ENCODE data around the gene RPS27. TPM values are rescaled to one million over a fixed set of nuclear protein-coding genes. Genes with fewer than 3 reads are reported as not detected.

Gene RPS27
- total and polyA plus RNA-seq, 10 of the 15 experiments (the other 5 are each of a cell fraction or from before 2014, with no cell fraction given): 2,708 to 14,234 (median 8,874) TPM

DNA sequence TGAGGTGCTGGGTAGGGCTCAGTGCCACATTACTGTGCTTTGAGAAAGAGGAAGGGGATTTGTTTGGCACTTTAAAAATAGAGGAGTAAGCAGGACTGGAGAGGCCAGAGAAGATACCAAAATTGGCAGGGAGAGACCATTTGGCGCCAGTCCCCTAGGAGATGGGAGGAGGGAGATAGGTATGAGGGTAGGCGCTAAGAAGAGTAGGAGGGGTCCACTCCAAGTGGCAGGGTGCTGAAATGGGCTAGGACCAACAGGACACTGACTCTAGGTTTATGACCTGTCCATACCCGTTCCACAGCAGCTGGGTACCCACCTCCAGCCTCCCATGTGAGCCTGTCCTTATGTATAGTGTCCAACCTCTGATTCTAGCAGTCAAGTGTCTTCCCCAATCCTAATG is 31.1 kb upstream of the RPS27 start:
- WGBS (ENCODE audit: insufficient coverage, insufficient replicate concordance, low lambda C conversion rate, missing lambda C conversion rate): 92% methylated on average over 3 of the region's 3 CpGs
- ATAC-seq: no peak
- intact Hi-C loops (cut with micrococcal nuclease; ENCODE audit: unreplicated experiment): no loop called here
- no peak overlapping the region for H3K9ac ChIP-seq (ENCODE audit: control insufficient read depth, insufficient read depth, low read length)
- H3K27ac ChIP-seq (ENCODE audit: control insufficient read depth, insufficient read depth): no peak overlapping the region
- ChIA-PET RAD21 (ENCODE audit: unreplicated experiment) (interaction anchor here (0.8 to 2.0 kb wide), 6 partner anchors 8 to 155 kb away, joined by 3 to 6 read pairs (median 4); partner anchors contain the start of genes CREB3L4, DENND4B and JTB), CTCF (interaction anchor here (1.5 kb wide), 1 partner anchor 312 kb away, joined by 3 read pairs; no protein-coding TSS in a partner anchor), SMC1A (ENCODE audit: uncharacterized antibody, unreplicated experiment) (interaction anchor here (0.8 to 6.9 kb wide), 2 partner anchors 7 to 15 kb away, joined by 5 to 31 read pairs; partner anchors contain the start of gene CREB3L4), POLR2A (interaction anchor here (0.5 to 5.5 kb wide), 7 partner anchors 7 to 649 kb away, joined by 3 to 38 read pairs (median 3); partner anchors contain the start of genes CREB3L4, DENND4B, JTB and UBAP2L)
- H2AFZ ChIP-seq (ENCODE audit: control insufficient read depth, low read depth, low read length): no peak overlapping the region
- peaks cover 72% of the 10 kb centered on the region for H3K79me2 ChIP-seq (ENCODE audit: control insufficient read depth, insufficient read depth, low read length)
- no peaks in the 10 kb centered on the region for H3K27me3 ChIP-seq (replicated peaks in 1 of 2; ENCODE audit: control insufficient read depth in 2 of 2, insufficient read depth in 2 of 2, low read length in 1 of 2)
- no peak overlapping the region; the same call in 1 of the 2 replicates for H3K4me2 ChIP-seq (ENCODE audit: control insufficient read depth, insufficient read depth)
- no peak for TF ChIP-seq GABPA (IDR thresholded peaks at IDR 0.05; ENCODE audit: low read depth)
- TF ChIP-seq RUNX3 (IDR thresholded peaks at IDR 0.05; ENCODE audit: low read length): no peak
- no peak for TF ChIP-seq PAX5 (IDR thresholded peaks at IDR 0.05; ENCODE audit: borderline replicate concordance, low read depth, low read length)
- no peak for TF ChIP-seq RBBP5 (conservative IDR thresholded peaks at IDR 0.05)
- no peak for TF ChIP-seq NKRF (conservative IDR thresholded peaks at IDR 0.05)
- no peak for TF ChIP-seq TCF12 (IDR thresholded peaks at IDR 0.05; ENCODE audit: low read depth, low read length)
- no TSS peak for BruUV-seq (replicated peaks)
- H4K20me1 ChIP-seq (ENCODE audit: control insufficient read depth, insufficient read depth): peaks cover 9% of the 10 kb centered on the region; the same call in 1 of the 2 replicates
- DNase-seq (ENCODE audit: low read depth, low spot score): no peak
- in situ Hi-C loops (cut with MboI): no loop called here
- peaks cover 12 to 17% of the 10 kb centered on the region in 2 experiments for H3K36me3 ChIP-seq (ENCODE audit: control insufficient read depth in 2 of 2, insufficient read depth in 2 of 2, low read length in 1 of 2)
- FAIRE-seq: no peak
- no peaks in the 10 kb centered on the region for H3K9me3 ChIP-seq (replicated peaks; ENCODE audit: control insufficient read depth, insufficient read depth, low read length)
- peaks cover 11% of the 10 kb centered on the region; the same call in 1 of the 2 replicates for H3K4me1 ChIP-seq (ENCODE audit: control insufficient read depth, insufficient read depth, low read length)
- H3K4me3 ChIP-seq: no peak overlapping the region
